GM18499 (cell line): ENCODE measurements around the gene B3GALT4.
A peak's percentile ranks its signal among the peaks of the same experiment; 100 is the strongest.
"Not testable (repeated sequence)": the region's sequence is repeated elsewhere in the genome, so short reads cannot be mapped to it uniquely, and the experiment has no call there.

Experiments
- ATAC-seq: cut with Tn5 transposase; IDR thresholded peaks from one replicate; pipeline ENCODE4 v1.9.1; 2021; ENCODE audit warnings: moderate number of reproducible peaks; ENCODE audit not compliant: insufficient read depth, unreplicated experiment

The B3GALT4 gene, protein sequence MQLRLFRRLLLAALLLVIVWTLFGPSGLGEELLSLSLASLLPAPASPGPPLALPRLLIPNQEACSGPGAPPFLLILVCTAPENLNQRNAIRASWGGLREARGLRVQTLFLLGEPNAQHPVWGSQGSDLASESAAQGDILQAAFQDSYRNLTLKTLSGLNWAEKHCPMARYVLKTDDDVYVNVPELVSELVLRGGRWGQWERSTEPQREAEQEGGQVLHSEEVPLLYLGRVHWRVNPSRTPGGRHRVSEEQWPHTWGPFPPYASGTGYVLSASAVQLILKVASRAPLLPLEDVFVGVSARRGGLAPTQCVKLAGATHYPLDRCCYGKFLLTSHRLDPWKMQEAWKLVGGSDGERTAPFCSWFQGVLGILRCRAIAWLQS

DNA sequence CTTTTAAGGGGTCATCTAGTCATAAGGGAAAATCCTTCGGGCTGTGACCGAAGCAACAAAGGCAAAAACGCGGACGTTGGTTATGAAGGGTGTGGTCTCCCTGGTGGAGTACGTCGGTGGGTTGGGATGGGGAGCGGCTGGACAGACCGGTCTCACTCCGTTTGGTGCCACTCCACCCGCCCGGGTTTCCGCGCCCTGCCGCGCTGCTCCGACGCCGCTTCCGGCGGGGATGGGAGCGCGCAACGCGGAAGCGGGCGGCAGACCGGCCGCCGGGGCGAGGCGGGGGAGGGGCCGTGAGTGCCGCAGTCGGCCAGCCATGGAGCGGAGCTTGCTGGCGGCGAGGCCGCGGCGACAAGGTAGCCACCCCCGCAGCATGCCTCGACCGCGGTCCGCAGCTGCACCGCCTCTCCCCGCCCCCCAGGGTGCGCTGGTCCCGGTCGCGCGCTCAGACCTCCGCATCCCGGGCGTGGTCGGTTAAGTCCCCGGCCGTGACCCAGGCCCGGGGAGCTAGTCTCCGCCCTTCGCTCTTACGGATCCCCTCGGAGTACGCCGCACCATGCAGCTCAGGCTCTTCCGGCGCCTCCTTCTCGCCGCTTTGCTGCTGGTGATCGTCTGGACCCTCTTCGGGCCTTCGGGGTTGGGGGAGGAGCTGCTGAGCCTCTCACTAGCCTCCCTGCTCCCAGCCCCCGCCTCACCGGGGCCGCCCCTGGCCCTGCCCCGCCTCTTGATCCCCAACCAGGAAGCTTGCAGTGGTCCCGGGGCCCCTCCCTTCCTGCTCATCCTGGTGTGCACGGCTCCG, at the start of gene B3GALT4:
B3GALT4 (plus strand) TSS at position 260 of the 799 bp plus-strand sequence; CDS start at position 557, 297 bp downstream.
- ATAC-seq: no peak

DNA sequence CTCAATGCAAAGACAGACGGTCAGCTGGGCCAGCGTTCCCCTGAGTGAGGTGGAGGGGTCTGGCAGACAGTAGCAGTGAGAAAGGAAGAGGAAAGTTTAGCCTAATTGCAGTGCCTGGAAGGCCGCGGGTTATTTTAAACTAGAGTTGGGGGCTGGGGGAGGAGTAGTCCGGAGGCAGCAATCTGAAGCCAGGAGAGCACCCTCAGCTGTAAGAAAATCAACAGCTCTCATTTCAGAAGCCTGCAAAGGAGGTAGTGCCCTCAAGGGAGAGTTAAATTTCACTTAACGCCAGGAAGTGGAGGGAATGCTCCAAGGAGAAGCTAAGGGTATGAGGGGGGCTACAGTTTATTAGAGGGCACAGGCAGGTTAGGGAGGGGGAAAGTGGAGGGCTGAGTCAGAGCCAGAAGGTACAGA, 41.7 kb upstream of the B3GALT4 start:
- ATAC-seq: no peak

DNA sequence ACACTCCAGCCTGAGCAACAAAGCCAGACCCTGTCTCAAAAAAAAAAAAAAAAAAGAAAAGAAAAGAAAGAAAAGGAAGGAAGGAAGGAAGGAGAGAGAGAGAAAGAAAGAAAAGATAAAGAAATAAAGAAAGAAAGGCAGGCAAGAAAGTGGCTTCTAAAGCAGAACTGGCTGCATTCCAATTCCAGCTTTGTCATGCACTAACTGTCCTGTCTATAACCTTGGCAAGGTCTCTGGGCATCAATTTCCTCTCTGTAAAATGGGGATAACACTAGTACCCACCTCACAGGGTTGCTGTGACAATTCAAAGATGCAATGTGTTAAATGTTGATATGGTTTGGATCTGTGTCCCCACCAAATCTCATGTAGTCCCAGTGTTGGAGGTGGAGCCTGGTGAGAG, 40.6 kb upstream of the B3GALT4 start:
- no peak for ATAC-seq

DNA sequence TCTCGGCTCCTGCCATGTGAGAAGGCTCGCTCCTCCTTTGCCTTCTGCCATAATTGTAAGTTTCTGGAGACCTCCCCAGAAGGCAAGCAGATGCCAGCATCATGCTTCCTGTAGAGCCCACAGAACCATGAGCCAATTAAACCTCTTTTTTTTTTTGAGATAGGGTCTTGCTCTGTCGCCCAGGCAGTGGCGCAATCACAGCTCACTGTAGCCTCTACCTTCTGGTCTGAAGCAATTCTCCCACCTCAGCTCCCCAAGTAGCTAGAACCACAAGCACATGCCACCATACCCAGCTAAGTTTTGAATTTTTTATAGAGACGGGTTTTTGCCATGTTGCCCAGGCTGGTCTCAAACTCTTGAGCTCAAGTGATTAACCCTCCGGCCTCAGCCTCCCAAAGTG, 40.1 kb upstream of the B3GALT4 start:
- ATAC-seq: no peak

DNA sequence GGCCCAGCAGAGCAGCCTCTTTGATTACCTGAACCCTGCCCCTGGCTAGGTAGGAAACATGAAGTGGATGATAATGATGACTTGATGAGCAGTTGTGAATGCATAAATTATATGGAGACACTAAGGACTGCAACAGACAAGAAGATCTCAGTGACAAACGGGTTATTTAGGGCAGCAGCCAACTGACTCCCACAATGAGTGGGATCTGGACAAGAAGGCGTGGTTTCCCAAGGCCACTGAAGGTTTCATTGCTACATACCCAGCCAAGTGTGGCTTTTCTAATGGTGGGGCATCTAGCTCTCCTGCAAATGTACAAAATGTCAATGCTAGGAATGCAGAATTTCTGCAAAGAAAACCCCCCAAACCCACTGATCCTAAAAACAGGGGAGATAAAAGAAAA, 39.2 kb upstream of the B3GALT4 start:
- no peak for ATAC-seq

DNA sequence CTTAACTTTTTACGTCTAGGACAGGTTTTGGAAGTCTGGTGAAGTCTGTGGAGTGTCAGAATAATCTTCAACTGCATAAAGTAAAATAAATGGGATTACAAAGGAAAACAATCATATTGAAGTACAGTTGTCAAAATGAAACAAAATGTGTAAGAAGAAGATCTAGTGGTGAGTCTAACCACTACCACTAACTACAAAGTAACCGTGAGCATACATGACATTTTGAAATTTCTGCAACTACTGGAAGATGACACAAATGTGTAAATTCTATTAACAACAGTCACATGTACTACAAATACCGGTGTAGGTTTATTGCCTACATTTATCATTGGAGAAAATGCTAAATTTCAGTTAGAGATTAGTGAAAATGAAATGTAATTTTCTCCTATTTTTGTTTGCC, 35.0 kb upstream of the B3GALT4 start:
- no peak for ATAC-seq

DNA sequence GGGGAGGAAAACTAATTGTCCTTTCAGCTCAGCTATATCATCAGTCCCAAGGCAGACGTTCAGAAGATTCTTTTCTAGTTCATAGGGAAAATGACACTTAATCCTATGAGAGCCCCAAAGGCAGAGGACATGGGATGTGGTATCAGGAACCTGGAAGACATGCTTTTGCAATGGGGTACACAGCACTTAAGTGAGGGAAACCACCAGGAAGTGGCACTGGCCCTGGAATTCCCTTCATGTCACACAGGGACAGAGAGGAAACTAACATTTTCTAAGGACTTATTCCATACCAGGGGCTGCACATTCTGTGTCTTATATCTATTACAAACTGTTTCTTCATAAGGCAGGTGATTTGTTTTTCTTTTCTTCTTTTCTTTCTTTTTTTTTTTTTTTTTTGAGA, 33.4 kb upstream of the B3GALT4 start:
- no peak for ATAC-seq

DNA sequence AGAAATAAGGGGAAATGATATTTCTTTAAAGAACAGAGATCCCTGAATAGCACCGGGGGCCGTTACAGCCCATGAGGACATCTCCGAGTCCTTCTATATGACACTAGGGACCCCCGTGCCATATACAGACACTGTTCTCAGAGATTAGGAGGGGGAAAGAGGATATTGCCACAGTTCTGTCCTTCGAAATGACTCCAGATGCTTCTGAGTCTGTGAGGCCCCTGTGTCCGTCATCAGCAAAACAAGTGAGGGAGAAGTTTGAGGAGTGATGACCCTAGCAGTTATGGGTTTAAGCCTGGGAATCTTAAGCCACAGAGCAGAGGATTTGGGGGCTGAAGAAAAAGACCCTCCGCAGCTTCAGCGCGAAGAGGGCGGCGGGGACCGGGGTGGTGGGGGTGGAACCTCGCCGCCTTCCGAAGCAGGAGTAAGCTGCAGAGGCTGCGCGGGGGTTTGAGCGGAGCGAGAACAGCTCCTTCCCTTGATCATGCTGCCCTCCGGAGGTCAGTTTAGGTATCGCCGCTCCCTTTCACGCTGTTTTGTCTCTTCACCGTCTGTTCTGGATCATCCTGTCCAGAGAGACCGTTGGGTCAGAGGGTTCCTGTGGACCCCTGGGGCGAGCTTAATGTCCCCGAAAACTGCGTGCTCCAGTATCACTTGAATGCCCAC, 28.8 kb upstream of the B3GALT4 start:
- ATAC-seq: no peak

DNA sequence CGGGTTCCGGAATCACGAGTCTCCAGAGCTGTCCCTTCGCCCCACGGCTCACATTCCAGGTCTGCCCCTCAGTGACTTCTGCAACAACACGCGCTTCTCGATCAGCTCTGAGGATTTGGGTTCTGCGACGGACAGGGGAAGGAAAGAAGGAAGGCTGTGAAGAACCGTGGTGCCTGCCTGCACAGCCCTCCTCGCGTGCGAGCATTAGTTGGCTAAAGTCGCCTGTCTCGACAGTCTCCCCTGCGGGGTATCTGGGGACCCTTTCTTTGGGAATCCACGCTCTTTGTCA, 28.3 kb upstream of the B3GALT4 start:
- no peak for ATAC-seq

DNA sequence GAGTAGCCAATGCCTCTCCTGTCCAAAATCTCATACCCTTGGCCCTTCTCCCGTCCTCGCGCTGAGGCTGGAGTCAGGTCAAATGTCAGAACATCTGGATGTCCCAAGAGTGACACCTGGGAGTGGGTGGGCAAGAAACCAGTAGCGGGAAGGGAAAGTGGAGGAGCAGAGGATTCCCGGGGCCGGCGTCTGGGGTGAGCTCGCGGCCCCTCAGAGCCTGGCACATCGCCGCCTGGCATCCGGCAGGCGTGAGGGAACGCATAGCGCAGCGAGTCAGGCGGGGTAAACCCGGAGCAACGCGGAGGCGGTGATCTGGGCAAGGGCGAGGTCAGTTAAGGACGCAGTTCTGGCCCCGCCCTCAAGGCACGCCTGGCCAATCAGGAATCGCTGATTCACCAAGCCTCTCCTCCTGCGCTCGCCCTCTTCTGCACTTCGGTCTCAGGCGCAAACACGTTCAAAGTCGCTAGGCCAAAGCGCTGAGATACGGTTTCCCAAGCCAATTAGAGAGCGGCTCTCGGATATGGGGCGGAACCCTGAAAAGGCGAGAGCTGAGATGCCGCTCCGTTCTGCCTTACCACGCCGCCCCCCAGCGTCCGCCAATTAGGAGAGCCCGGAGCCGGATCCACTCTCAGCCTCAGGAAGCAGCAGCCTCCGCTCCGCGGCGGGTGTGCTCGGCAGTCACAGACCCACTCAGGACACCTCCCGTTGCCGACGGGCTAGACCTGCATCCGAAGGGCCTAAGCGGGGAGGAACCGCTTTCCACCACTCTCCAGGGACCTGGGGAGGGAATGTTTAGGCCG, 27.8 kb upstream of the B3GALT4 start:
- ATAC-seq: peak; percentile 66

DNA sequence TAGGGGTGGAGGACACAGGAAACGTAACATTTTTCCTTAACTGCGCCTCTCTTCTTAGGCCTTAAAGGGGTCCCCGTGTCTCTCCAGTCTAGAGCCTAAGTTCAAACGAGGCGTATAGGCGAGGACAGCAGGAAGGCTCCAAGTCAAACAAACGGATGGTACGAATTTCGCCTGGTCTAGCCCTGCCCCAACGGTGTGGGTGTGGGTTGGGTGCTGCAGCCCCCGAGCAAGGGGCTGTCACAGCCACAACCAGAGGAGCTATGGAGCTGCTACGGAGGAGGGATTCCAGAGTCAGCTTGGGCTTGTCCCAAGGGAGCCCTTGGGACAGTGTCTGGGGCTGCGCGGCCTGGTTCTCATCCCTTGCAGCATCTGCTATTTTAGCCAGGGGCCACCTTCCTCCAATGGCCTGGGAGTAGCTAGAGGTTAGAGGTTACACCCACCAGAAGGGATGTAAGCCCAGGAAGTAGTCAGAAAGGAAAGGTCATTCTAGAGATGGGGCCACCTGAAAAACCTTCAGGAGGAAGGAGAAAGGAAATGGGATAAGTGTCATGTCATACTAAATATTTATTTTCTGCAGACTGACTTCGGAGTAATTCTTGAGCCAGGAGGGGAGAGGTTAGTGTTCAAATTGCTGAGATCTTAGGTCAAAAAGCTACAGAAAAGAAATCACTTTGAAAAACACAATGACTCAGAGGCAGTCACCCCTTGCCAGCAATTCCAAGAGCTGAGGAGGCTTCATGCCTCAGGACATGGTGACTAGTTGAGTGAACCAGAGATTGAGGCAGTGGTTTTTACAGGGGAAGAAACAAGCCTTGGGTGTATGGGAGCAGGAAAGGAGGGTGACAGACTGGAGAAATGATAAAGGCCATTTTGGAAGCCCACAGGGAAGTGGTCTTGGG, 26.9 kb upstream of the B3GALT4 start:
- no peak for ATAC-seq

DNA sequence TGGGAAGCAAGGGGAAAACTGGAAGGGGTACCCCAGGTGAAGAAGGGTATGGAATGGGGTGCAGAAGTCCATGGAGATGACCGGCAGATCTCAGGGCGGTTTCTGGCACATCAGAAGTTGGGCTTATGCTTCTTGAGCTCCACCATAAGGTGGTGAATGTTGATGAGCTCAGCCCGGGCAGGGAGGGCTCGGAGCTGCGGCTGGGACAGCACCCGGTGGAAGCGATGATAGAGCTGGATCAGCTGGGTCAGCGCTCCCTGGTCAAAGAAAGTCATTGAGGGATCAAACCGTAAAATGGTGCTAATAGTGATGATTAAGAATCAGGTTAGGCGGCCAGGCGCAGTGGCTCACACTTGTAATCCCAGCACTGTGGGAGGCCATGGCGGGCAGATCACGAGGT, 26.2 kb upstream of the B3GALT4 start:
- ATAC-seq: no peak

DNA sequence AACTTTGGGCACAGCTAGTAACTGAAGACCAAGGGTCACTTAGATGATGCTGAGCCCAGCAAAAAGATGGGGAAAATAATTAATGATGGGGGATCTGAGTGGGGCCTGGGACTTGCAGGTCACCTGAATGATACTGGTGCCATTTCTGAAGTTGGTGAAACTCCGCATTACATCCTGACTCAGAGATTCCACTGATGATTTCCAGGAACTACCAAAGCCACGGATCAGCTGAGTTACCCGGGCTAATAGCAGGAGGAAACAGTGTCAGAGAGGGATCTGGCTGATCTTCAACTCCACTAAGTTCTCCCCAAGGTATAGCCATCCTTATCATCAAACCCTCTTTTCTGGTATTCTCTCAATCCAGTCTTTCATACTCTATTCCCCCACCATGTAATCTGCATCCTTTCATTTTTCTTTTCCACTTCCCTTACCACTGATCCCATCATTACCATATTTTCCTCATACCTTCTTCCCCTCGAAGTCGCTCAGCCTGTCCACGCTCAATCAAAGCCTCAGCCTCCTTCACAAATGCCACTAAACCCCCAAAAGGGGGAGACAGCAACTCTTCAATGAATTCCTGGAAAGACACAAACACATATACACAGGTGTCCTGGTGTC, 25.4 kb upstream of the B3GALT4 start:
- ATAC-seq: no peak

DNA sequence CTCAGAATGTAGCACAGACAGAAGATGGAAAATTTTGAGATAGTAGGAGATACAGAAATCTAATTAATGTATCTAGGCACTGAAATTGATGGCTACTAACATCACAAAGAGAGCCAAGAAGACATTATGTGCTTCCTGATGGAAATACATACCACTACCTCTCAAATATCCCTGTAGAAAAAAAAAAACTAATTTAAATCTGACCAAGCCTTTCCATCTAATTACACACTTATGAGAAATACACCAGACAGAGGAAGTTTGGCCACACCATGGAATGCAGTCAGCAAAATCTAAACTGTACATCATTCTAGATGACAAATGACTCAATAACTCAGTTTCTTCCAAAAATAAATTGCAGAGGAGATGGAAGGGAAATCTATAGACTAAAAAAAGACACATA, 24.2 kb upstream of the B3GALT4 start:
- no peak for ATAC-seq

DNA sequence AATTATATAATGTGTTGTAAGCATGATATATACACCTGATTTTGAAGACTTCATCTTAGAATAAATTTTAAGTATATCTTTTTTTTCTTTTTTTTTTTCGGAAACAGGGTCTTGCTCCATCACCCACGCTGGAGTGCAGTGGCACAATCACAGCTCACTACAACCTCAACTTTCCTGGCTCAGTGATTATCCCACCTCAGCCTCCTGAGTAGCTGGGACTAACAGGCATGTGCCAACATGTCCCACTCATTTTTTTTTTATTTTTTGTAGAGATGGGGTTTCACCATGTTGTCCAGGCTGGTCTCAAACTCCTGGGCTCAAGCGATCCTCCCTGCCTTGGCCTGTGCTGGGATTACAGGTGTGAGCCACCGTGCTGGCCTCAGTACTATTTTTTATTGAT, 22.3 kb upstream of the B3GALT4 start:
- ATAC-seq: no peak

DNA sequence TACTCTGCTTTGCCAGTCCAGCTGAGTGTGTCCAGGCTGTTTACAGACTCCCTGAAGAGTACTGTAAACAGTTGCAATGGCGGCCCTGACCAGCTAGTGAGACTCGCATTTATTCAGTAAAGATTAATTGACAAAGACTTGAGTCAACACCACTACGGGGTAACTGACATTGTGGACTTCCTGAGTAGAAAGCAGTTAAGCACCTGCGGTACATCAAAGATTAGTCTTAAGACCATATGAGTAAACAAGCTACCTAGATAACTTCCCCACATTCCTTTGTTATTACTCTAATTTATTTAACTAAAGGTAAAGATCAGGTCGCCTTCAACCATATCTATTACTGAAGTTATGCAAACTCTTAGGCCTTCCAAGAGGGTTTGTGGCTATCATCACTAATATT, 17.9 kb upstream of the B3GALT4 start:
- no peak for ATAC-seq

DNA sequence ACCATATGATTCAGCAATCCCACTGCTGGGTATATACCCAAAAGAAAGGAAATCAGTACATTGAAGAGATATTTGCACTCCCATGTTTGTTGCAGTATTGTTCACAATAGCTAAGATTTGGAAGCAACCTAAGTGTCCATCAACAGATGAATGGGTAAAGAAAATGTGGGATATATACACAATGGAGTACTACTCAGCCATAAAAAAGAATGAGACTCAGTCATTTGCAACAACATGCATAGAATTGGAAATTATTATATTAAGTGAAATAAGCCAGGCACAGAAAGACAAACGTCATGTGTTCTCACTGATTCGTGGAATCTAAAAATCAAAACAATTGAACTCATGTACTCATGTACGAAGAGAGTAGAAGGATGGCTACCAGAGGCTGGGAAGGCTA, 14.4 kb upstream of the B3GALT4 start:
- not testable (repeated sequence) for ATAC-seq

DNA sequence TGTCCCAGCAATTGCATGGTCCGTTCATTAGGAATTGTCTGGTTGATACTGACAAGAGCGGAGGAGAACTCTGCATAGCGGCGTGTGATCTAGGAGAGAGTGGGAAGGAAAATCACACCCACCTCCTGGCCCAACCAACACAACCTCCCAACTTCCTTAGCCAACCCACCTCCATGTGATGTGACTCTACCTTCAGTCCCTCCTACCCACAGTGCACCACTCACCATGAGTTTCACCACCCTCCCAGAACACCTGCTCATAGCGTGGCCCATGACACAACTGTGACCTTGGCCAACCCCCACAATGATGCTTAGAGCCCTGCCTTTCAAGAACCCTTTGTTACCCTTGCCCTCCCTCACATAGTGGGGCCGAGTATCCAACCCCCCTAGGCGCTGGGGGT, 12.9 kb upstream of the B3GALT4 start:
- ATAC-seq: no peak

DNA sequence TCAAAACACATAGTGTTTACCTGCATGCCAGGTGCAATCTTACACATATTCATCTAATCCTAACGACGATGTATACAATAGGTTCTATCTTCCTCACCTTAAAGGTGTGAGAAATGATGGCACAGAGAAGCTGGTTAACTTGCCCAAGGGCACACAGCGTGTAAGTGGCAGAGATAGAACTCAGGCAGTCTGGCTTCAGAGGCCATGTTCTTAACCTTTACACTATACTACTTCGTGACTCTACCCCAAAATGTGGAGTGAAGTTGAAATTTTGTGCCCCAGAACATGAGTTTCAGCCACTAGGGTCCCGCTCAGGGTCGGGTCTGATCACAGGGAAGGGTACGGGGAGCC, 5.8 kb upstream of the B3GALT4 start:
- no peak for ATAC-seq
